HG03442 (cell line): ENCODE data around the gene MRC1.

ENCODE experiments used
- ATAC-seq: cut with Tn5 transposase; IDR thresholded peaks from one replicate; pipeline ENCODE4 v1.9.1; 2021; ENCODE audit warnings: mild to moderate bottlenecking, moderate library complexity; ENCODE audit not compliant: unreplicated experiment

The MRC1 gene

GRCh38 chr10:17795083-17795482, 14.1 kb upstream of the MRC1 start:
- no peak for ATAC-seq

GRCh38 chr10:17795813-17796594, 13.1 kb upstream of the MRC1 start:
- no peak for ATAC-seq

- no peak for ATAC-seq
Measured at GRCh38 chr10:17801507-17801906, 7.6 kb upstream of the MRC1 start.

- no peak for ATAC-seq
Measured at GRCh38 chr10:17802350-17802749, 6.8 kb upstream of the MRC1 start.

DNA sequence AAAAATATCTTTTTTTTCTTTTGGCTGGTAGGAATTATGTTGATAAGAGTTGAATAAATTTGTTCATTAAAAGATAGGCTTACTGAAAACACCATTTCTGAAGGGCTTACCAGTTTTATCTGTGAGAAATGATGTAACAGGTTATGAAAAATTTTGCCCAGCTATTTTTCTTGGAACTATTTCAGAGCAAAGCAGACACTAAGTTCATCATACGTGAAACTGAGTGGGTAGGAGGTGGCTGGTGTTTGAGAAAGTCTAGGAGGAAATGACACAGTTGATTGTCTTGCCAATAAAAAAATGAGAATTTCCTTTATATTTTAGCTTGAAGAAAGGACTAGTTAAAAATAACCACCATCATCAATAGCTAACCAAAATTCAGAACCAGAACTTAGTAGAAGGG, 6.2 kb upstream of the MRC1 start:
- no peak for ATAC-seq

- ATAC-seq: no peak
Measured at GRCh38 chr10:17805330-17805729, 3.8 kb upstream of the MRC1 start.

GRCh38 chr10:17805921-17806577, 3.1 kb upstream of the MRC1 start:
- no peak for ATAC-seq

GRCh38 chr10:17811146-17811865, 2.2 kb downstream of the MRC1 start:
- ATAC-seq: no peak

DNA sequence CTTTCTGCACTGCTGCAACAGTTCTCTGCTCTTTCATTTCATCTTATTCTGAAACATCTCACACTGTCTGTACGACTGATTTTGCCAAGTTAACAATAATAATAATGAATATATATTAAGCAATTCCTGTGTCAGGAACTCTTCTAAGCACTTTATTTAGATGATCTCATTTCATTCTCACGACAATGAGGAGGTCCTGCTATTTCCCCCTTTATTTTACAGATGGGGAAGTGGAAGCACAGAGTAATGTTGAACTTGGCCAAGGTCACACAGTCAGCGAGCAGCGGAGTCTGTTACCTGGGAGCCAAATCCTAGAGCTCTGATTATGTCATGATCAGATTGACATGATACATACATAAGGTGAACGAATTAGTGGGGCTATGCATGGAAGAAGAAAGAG, 5.8 kb downstream of the MRC1 start:
- no peak for ATAC-seq

- no peak for ATAC-seq
Measured at GRCh38 chr10:17816199-17816598, 7.1 kb downstream of the MRC1 start.

GRCh38 chr10:17817316-17817715, 8.2 kb downstream of the MRC1 start:
- ATAC-seq: no peak

DNA sequence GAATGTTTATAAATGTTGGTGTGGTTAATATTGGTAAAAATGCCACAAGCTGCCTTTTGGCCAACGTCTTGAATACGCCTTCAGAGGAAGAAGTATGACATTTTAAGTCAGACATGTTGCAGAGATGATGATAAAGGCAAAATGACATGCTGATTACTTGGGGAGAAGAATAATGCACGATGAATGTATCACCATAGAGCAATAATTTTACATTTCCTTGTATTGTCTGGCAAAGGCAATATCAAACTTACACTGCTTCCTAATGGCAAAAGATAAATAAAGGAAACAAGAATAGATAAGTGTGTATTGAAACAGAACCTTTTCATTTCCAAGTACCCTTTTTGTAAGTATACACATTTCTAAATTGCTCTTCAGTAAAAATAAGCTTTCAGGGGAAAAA, 8.6 kb downstream of the MRC1 start:
- no peak for ATAC-seq

DNA sequence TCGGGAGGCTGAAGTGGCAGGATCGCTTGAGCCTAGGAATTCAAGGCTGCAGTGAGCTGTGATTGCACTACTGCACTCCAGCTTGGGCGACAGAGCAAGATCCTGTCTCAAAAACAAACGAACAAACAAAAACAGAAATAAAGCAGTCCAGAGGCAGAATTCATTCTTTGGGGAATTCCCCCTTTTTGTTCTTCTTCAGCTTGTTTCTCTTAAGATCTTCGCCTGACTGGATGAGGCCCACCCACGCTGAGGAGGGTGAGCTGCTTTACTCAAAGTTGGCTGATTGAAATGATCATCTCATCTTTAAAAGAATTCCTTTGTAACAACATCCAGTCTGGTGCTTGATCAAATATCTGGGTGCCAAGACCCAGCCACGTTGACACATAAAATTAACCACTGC, 10.7 kb downstream of the MRC1 start:
- ATAC-seq: no peak

DNA sequence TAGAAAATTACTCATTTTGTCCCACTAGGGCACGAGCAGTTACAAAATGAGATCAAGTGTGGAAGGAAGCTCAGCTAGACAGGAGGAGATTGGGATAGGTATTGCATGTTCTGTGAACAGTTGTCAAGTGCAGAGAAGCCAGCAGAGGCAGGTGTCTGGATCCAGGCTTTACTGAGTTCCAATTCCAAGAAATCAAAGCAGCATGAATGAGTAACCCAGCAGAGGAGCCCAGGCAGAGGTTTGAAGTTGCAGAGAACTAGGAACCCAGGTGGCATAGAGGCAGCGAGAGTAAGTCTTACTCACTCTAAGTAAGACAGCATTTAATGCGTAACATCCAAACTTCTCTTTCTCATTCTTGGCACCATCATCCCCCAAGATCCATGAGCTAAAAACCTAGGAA, 11.8 kb downstream of the MRC1 start:
- ATAC-seq: no peak

DNA sequence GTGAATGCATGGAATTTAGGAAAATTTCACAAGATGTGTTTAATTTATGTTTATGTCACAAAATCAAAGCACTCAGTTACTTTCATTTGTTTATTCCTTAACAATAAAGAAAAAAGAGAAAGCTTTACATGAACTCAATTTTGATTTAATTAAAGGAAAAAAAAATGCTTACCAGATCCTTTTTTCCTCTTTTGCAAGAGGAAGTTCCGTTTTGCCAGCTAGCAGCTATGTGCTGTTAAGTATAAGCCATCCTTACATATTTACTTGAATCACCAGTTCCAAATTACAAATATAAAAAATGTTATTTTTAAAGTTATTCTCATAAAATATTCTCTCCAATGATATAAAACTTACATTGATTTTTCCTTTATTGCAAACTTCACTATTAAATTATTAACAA, 12.7 kb downstream of the MRC1 start:
- ATAC-seq: no peak

DNA sequence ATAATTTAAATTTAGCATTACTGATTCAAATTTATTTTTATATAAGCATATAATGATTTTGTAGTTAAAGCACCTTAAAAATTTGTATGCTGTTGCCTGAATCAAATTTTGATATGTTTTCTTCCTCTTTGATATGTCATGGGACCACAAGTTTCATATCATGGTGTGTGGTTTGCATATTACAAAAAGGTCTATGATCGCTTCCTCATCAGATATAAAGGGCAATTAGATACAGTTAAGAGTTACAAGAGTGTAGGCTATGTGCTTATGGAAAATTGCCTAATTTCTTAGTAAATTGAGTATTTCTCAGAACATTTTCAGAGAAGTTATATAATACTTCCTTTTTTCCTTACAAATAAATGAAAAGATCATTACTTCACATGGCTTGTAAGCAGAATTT, 22.2 kb downstream of the MRC1 start:
- no peak for ATAC-seq

DNA sequence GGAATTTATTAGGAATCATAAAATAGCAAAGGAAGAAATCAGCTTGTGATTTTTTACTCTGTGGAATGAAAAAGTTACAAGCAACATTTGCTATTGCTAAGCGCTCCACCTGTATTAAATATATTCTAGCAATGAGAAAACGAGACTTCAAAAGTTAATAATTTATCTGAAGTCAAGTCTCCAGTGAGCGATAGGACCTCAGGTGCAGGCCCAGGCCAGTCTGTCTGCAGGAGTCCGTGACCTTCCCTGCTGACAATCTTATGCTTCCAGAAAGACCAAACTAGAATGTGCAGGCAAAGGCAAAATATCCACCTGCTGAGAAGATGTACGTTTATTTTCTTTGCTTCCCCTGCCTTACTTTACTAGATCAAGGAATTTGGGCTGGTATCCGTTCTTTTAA, 22.7 kb downstream of the MRC1 start:
- no peak for ATAC-seq

- ATAC-seq: no peak
Measured at GRCh38 chr10:17833656-17834055, 24.5 kb downstream of the MRC1 start.

GRCh38 chr10:17835688-17836087, 26.5 kb downstream of the MRC1 start:
- no peak for ATAC-seq

DNA sequence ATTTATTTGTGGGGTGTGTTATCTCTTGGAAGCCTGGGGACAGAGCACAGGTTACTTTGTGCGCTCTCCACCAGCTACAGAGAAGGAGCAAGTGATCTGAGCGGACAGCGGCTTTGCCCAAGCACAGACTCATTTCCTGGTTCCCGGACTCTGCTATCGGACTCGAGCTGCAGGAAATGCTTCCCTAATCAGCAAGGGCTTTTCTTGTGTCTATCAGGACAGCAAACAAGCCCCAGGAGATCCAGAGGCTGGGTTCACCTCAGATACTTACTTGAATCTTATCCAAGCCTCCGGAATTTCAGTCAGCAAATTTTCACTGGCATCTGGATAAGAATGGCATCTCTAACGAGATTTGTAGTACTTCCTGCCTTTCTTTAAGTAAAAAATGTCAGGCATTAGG, 27.8 kb downstream of the MRC1 start:
- no peak for ATAC-seq

GRCh38 chr10:17838080-17838648, 29.0 kb downstream of the MRC1 start:
- no peak for ATAC-seq

- ATAC-seq: no peak
Measured at GRCh38 chr10:17841050-17841449, 31.9 kb downstream of the MRC1 start.
